ENCODE data around the gene LIMCH1. TPM values are rescaled to one million over a fixed set of nuclear protein-coding genes. Genes with fewer than 3 reads are reported as not detected.

LIMCH1 gene
- total RNA-seq, 2 donors from 2014 or later, result 3.1 to 5.8 TPM

DNA sequence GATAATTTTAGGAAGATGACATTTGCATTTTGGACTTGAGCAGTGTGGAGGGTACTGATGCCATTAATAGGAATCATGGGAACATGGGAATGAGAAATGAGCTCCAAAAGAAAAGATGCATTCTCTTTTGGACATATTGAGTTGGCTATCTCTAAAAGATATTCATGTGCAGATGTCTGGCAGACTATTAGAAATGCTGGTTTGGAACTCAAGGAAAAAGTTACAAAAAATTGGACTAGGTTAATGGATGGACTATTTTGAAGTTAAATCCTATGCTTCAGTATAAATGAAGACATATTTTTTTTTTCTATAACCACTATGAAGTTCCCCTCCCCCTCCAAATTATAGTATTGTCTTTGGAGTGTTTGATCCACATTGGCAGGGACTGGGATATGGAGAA, 3.6 kb upstream of the LIMCH1 start:
- no peaks in the 10 kb centered on the region for H3K27me3 ChIP-seq (ENCODE audit: control insufficient read depth, insufficient read depth, low read length, poor library complexity, severe bottlenecking)
- H3K4me3 Mint-ChIP-seq, result no peak overlapping the region
- no peaks in the 10 kb centered on the region for H3K9me3 ChIP-seq (ENCODE audit: control insufficient read depth, low read length)
- no peak overlapping the region for H3K4me3 ChIP-seq (ENCODE audit: low read length)
- H3K36me3 Mint-ChIP-seq (ENCODE audit: low read depth), result no peaks in the 10 kb centered on the region
- no peak overlapping the region for H3K27ac Mint-ChIP-seq
- no peaks in the 10 kb centered on the region for H3K9me3 Mint-ChIP-seq
- no peak for TF ChIP-seq CTCF (conservative IDR thresholded peaks at IDR 0.05)
- no peak for DNase-seq
- H3K4me1 ChIP-seq (ENCODE audit: control insufficient read depth, insufficient read depth, low read length), result no peaks in the 10 kb centered on the region
- no peaks in the 10 kb centered on the region for H3K36me3 ChIP-seq (ENCODE audit: control insufficient read depth, insufficient read depth, low read length)
- H3K9ac ChIP-seq (ENCODE audit: extremely low read depth, low read length, poor library complexity, severe bottlenecking), result no peak overlapping the region
- peaks cover 9% of the 10 kb centered on the region for H3K27me3 Mint-ChIP-seq (ENCODE audit: insufficient read depth)
- H3K4me1 Mint-ChIP-seq, result peaks cover 12% of the 10 kb centered on the region
- H3K27ac ChIP-seq (ENCODE audit: low read depth, low read length), result no peak overlapping the region

GRCh38 chr4:41535911-41536371, 2.0 kb upstream of the LIMCH1 start:
- no peaks in the 10 kb centered on the region for H3K36me3 Mint-ChIP-seq (ENCODE audit: low read depth)
- H3K27me3 ChIP-seq (ENCODE audit: control insufficient read depth, insufficient read depth, low read length, poor library complexity, severe bottlenecking), result no peaks in the 10 kb centered on the region
- no peaks in the 10 kb centered on the region for H3K4me1 ChIP-seq (ENCODE audit: control insufficient read depth, insufficient read depth, low read length)
- TF ChIP-seq CTCF (conservative IDR thresholded peaks at IDR 0.05), result no peak
- no peaks in the 10 kb centered on the region for H3K9me3 ChIP-seq (ENCODE audit: control insufficient read depth, low read length)
- peaks cover 13% of the 10 kb centered on the region for H3K27me3 Mint-ChIP-seq (ENCODE audit: insufficient read depth)
- 53 to 81% methylated on average over 3 to 6 of the region's 6 CpGs for WGBS, 2 experiments (ENCODE audit: insufficient coverage in 1 of 2, insufficient read length in 1 of 2)
- peaks cover 12% of the 10 kb centered on the region for H3K4me1 Mint-ChIP-seq
- H3K36me3 ChIP-seq (ENCODE audit: control insufficient read depth, insufficient read depth, low read length), result no peaks in the 10 kb centered on the region
- DNase-seq, result no peak
- H3K27ac Mint-ChIP-seq, result no peak overlapping the region
- no peak overlapping the region for H3K9ac ChIP-seq (ENCODE audit: extremely low read depth, low read length, poor library complexity, severe bottlenecking)
- no peak overlapping the region for H3K4me3 Mint-ChIP-seq
- no peak overlapping the region for H3K4me3 ChIP-seq (ENCODE audit: low read length)
- H3K9me3 Mint-ChIP-seq, result no peaks in the 10 kb centered on the region
- no peak overlapping the region for H3K27ac ChIP-seq (ENCODE audit: low read depth, low read length)

GRCh38 chr4:41537292-41537890, 566 bp upstream of the LIMCH1 start:
- Mint-ChIP-seq H3K36me3 (ENCODE audit: low read depth) (no peaks in the 10 kb centered on the region), H3K4me1 (peaks cover 21% of the 10 kb centered on the region), H3K9me3 (no peaks in the 10 kb centered on the region), H3K27me3 (ENCODE audit: insufficient read depth) (peaks cover 9% of the 10 kb centered on the region), H3K4me3 (no peak overlapping the region), H3K27ac (no peak overlapping the region)
- no peak for TF ChIP-seq CTCF (conservative IDR thresholded peaks at IDR 0.05)
- H3K36me3 ChIP-seq (ENCODE audit: control insufficient read depth, insufficient read depth, low read length), result no peaks in the 10 kb centered on the region
- H3K27ac ChIP-seq (ENCODE audit: low read depth, low read length), result no peak overlapping the region
- no peak overlapping the region for H3K9ac ChIP-seq (ENCODE audit: extremely low read depth, low read length, poor library complexity, severe bottlenecking)
- H3K4me3 ChIP-seq (ENCODE audit: low read length), result no peak overlapping the region
- no peaks in the 10 kb centered on the region for H3K27me3 ChIP-seq (ENCODE audit: control insufficient read depth, insufficient read depth, low read length, poor library complexity, severe bottlenecking)
- H3K9me3 ChIP-seq (ENCODE audit: control insufficient read depth, low read length), result no peaks in the 10 kb centered on the region
- DNase-seq, result no peak
- WGBS, 2 experiments (ENCODE audit: insufficient coverage in 1 of 2, insufficient read length in 1 of 2), result 93 to 100% methylated on average over 1 of the region's 1 CpG
- peaks cover 8% of the 10 kb centered on the region for H3K4me1 ChIP-seq (ENCODE audit: control insufficient read depth, insufficient read depth, low read length)
